ENCODE data around the gene PCDHGB4. TPM values are rescaled to one million over a fixed set of nuclear protein-coding genes. Genes with fewer than 3 reads are reported as not detected.
"Not testable (repeated sequence)": the region's sequence is repeated elsewhere in the genome, so short reads cannot be mapped to it uniquely, and the experiment has no call there.

PCDHGB4 gene
- total RNA-seq, result under 1 TPM; 0.06 to 0.08 TPM

- not testable (repeated sequence) for H3K27ac Mint-ChIP-seq, H3K4me1 Mint-ChIP-seq
- Mint-ChIP-seq H3K36me3 (ENCODE audit: low read depth) (peaks cover 12% of the 10 kb centered on the region), H3K27me3 (peaks cover 60% of the 10 kb centered on the region), H3K4me3 (peak within 1 kb of the TSS; percentile 22), H3K9me3 (peaks cover 22% of the 10 kb centered on the region)
- peak; percentile 48 for ATAC-seq (replicated peaks)
Observed at GRCh38 chr5:141387557-141388311, at the start of gene PCDHGB4. PCDHGB4 (plus strand) TSS chr5:141387698; CDS start chr5:141387885, 187 bp downstream.

- H3K36me3 Mint-ChIP-seq (ENCODE audit: low read depth), result no peaks in the 10 kb centered on the region
- peaks cover 54% of the 10 kb centered on the region for H3K27me3 Mint-ChIP-seq
Observed at GRCh38 chr5:141338538-141339306, 48.8 kb upstream of the PCDHGB4 start, which contains the start of gene PCDHGA2. PCDHGA2 (plus strand) TSS chr5:141338760.

GRCh38 chr5:141340781-141341354 lies 46.6 kb upstream of the PCDHGB4 start:
- not testable (repeated sequence) for H3K27ac Mint-ChIP-seq; H3K36me3 Mint-ChIP-seq (ENCODE audit: low read depth); H3K4me3 Mint-ChIP-seq; ATAC-seq (replicated peaks); H3K4me1 Mint-ChIP-seq
- Mint-ChIP-seq H3K27me3 (peaks cover 48% of the 10 kb centered on the region), H3K9me3 (peaks cover 17% of the 10 kb centered on the region)

More at GRCh38 chr5:141338538-141339306, 48.8 kb upstream of the PCDHGB4 start, which contains the start of gene PCDHGA2:
- H3K27ac Mint-ChIP-seq, result no peak within 1 kb of the TSS
- H3K4me1 Mint-ChIP-seq, result no peaks in the 10 kb centered on the region
- no peak for ATAC-seq (replicated peaks)
- no peak within 1 kb of the TSS for H3K4me3 Mint-ChIP-seq
- peaks cover 17% of the 10 kb centered on the region for H3K9me3 Mint-ChIP-seq

GRCh38 chr5:141342773-141343172 lies 44.7 kb upstream of the PCDHGB4 start:
- H3K4me1 Mint-ChIP-seq, result no peaks in the 10 kb centered on the region
- no peak overlapping the region for H3K27ac Mint-ChIP-seq
- peaks cover 34% of the 10 kb centered on the region for H3K27me3 Mint-ChIP-seq
- H3K36me3 Mint-ChIP-seq (ENCODE audit: low read depth), result no peaks in the 10 kb centered on the region
- ATAC-seq (replicated peaks), result no peak
- H3K4me3 Mint-ChIP-seq, result no peak overlapping the region
- peaks cover 21% of the 10 kb centered on the region for H3K9me3 Mint-ChIP-seq

GRCh38 chr5:141343242-141343952 lies 44.1 kb upstream of the PCDHGB4 start, which contains the start of gene PCDHGA3:
PCDHGA3 (plus strand) TSS chr5:141343829; CDS start chr5:141344034, 205 bp downstream.
- Mint-ChIP-seq H3K27ac (no peak within 1 kb of the TSS), H3K9me3 (peaks cover 15% of the 10 kb centered on the region), H3K4me1 (no peaks in the 10 kb centered on the region), H3K27me3 (peaks cover 32% of the 10 kb centered on the region), H3K36me3 (ENCODE audit: low read depth) (no peaks in the 10 kb centered on the region), H3K4me3 (peak within 1 kb of the TSS; percentile 30)
- no peak for ATAC-seq (replicated peaks)

- ATAC-seq (replicated peaks), result no peak
- Mint-ChIP-seq H3K36me3 (ENCODE audit: low read depth) (no peaks in the 10 kb centered on the region), H3K4me1 (no peaks in the 10 kb centered on the region), H3K9me3 (peaks cover 11% of the 10 kb centered on the region), H3K4me3 (peak overlapping the region; percentile 30), H3K27ac (no peak overlapping the region), H3K27me3 (peaks cover 35% of the 10 kb centered on the region)
Observed at GRCh38 chr5:141343953-141344463, 43.5 kb upstream of the PCDHGB4 start.

- peaks cover 45% of the 10 kb centered on the region for H3K27me3 Mint-ChIP-seq
- ATAC-seq (replicated peaks), result no peak
- H3K9me3 Mint-ChIP-seq, result peaks cover 11% of the 10 kb centered on the region
Observed at GRCh38 chr5:141345327-141345726, 42.2 kb upstream of the PCDHGB4 start.

GRCh38 chr5:141346017-141346416 lies 41.5 kb upstream of the PCDHGB4 start:
- Mint-ChIP-seq H3K9me3 (peaks cover 11% of the 10 kb centered on the region), H3K27me3 (peaks cover 46% of the 10 kb centered on the region)
- not testable (repeated sequence) for H3K36me3 Mint-ChIP-seq (ENCODE audit: low read depth); H3K4me1 Mint-ChIP-seq; H3K27ac Mint-ChIP-seq; H3K4me3 Mint-ChIP-seq; ATAC-seq (replicated peaks)

More at GRCh38 chr5:141345327-141345726, 42.2 kb upstream of the PCDHGB4 start:
- H3K36me3 Mint-ChIP-seq (ENCODE audit: low read depth), result no peaks in the 10 kb centered on the region
- H3K4me1 Mint-ChIP-seq, result no peaks in the 10 kb centered on the region
- no peak overlapping the region for H3K27ac Mint-ChIP-seq
- H3K4me3 Mint-ChIP-seq, result no peak overlapping the region

GRCh38 chr5:141349917-141350619 lies 37.4 kb upstream of the PCDHGB4 start, which contains the start of gene PCDHGB1:
PCDHGB1 (plus strand) TSS chr5:141350099; CDS start chr5:141350261, 162 bp downstream.
- Mint-ChIP-seq H3K36me3 (ENCODE audit: low read depth) (no peaks in the 10 kb centered on the region), H3K9me3 (peaks cover 14% of the 10 kb centered on the region), H3K4me1 (no peaks in the 10 kb centered on the region), H3K27ac (no peak within 1 kb of the TSS), H3K27me3 (peaks cover 41% of the 10 kb centered on the region), H3K4me3 (peak within 1 kb of the TSS; percentile 34)
- no peak for ATAC-seq (replicated peaks)

GRCh38 chr5:141351591-141351990 lies 35.9 kb upstream of the PCDHGB4 start:
- ATAC-seq (replicated peaks), result no peak
- Mint-ChIP-seq H3K36me3 (ENCODE audit: low read depth) (no peaks in the 10 kb centered on the region), H3K4me3 (no peak overlapping the region), H3K27me3 (peaks cover 52% of the 10 kb centered on the region), H3K4me1 (no peaks in the 10 kb centered on the region), H3K27ac (no peak overlapping the region), H3K9me3 (peaks cover 14% of the 10 kb centered on the region)

GRCh38 chr5:141354900-141355469 lies 32.5 kb upstream of the PCDHGB4 start, which contains the start of gene PCDHGA4:
PCDHGA4 (plus strand) TSS chr5:141355021; CDS start chr5:141355108, 87 bp downstream.
- H3K27me3 Mint-ChIP-seq, result peaks cover 47% of the 10 kb centered on the region
- H3K9me3 Mint-ChIP-seq, result peaks cover 12% of the 10 kb centered on the region
- H3K36me3 Mint-ChIP-seq (ENCODE audit: low read depth), result no peaks in the 10 kb centered on the region
- peak within 1 kb of the TSS; percentile 43 for H3K4me3 Mint-ChIP-seq
- no peak within 1 kb of the TSS for H3K27ac Mint-ChIP-seq
- ATAC-seq (replicated peaks), result no peak
- no peaks in the 10 kb centered on the region for H3K4me1 Mint-ChIP-seq

- Mint-ChIP-seq H3K27me3 (peaks cover 43% of the 10 kb centered on the region), H3K27ac (no peak overlapping the region), H3K9me3 (peaks cover 11% of the 10 kb centered on the region), H3K4me3 (peak overlapping the region; percentile 43), H3K36me3 (ENCODE audit: low read depth) (no peaks in the 10 kb centered on the region), H3K4me1 (no peaks in the 10 kb centered on the region)
- ATAC-seq (replicated peaks), result no peak
Observed at GRCh38 chr5:141355641-141356040, 31.9 kb upstream of the PCDHGB4 start.

- peaks cover 48% of the 10 kb centered on the region for H3K27me3 Mint-ChIP-seq
- no peak for ATAC-seq (replicated peaks)
- no peaks in the 10 kb centered on the region for H3K4me1 Mint-ChIP-seq
- no peak overlapping the region for H3K27ac Mint-ChIP-seq
- no peaks in the 10 kb centered on the region for H3K36me3 Mint-ChIP-seq (ENCODE audit: low read depth)
- H3K4me3 Mint-ChIP-seq, result no peak overlapping the region
- H3K9me3 Mint-ChIP-seq, result peaks cover 13% of the 10 kb centered on the region
Observed at GRCh38 chr5:141356133-141356532, 31.4 kb upstream of the PCDHGB4 start.
